ENCODE results near the gene OR1J2.

The OR1J2 gene

DNA sequence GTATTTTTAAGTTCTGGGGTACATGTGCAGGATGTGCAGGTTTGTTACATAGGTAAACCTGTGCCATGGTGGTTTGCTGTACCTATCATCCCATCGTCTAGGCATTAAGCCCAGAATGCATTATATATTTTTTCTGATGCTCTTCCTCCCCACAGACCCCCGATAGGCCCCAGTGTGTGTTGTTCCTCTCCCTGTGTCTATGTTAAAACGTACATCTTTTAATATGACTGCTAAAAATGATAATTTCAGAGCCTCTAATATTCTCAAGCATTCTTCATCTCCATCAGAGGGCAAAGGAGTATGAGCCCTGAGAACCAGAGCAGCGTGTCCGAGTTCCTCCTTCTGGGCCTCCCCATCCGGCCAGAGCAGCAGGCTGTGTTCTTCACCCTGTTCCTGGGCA lies at the start of gene OR1J2:
Gene OR1J2, plus strand, starts transcription at position 301 of the 400 bp plus-strand sequence. Its CDS starts 0 bp downstream, at position 301.
- Histone ChIP-seq H3K79me2 (ENCODE audit: insufficient read depth, low read length) (no peaks in the 10 kb centered on the region), H3K4me3 (ENCODE audit: low read depth, low read length, poor library complexity, severe bottlenecking) (no peak within 1 kb of the TSS), H3K4me1 (ENCODE audit: insufficient read depth, low read length, severe bottlenecking) (no peaks in the 10 kb centered on the region), H3K27me3 (ENCODE audit: insufficient read depth, low read length) (no peaks in the 10 kb centered on the region), H3K4me2 (ENCODE audit: low read length) (no peak within 1 kb of the TSS), H3K27ac (ENCODE audit: low read depth, low read length, poor library complexity, severe bottlenecking) (no peak within 1 kb of the TSS), H3K9me2 (ENCODE audit: low read depth, low read length) (no peaks in the 10 kb centered on the region), H3F3A (ENCODE audit: insufficient read depth, low read length) (no peaks in the 10 kb centered on the region), H3K9me3 (ENCODE audit: low read length) (no peaks in the 10 kb centered on the region), H3K36me3 (ENCODE audit: insufficient read depth, low read length) (no peaks in the 10 kb centered on the region), H2AFZ (ENCODE audit: low read length) (no peak within 1 kb of the TSS), H4K20me1 (ENCODE audit: insufficient read depth, low read length) (no peaks in the 10 kb centered on the region), H3K9ac (ENCODE audit: low read length) (no peak within 1 kb of the TSS)
- TF ChIP-seq EZH2 (IDR thresholded peaks at IDR 0.05; ENCODE audit: borderline replicate concordance, low read length) (no peak), CTCF (IDR thresholded peaks at IDR 0.05; ENCODE audit: low read length) (no peak)

GRCh38 chr9:122463828-122464632 lies 46.6 kb upstream of the OR1J2 start:
- Histone ChIP-seq H3K36me3 (ENCODE audit: insufficient read depth, low read length) (no peaks in the 10 kb centered on the region), H3K27ac (ENCODE audit: low read depth, low read length, poor library complexity, severe bottlenecking) (peak overlapping the region; percentile 4), H3F3A (ENCODE audit: insufficient read depth, low read length) (no peaks in the 10 kb centered on the region), H3K27me3 (ENCODE audit: insufficient read depth, low read length) (no peaks in the 10 kb centered on the region), H4K20me1 (ENCODE audit: insufficient read depth, low read length) (no peaks in the 10 kb centered on the region), H3K9me2 (ENCODE audit: low read depth, low read length) (no peaks in the 10 kb centered on the region), H2AFZ (ENCODE audit: low read length) (peak overlapping the region; percentile 60; the same call in 1 of the 2 replicates), H3K4me3 (ENCODE audit: low read depth, low read length, poor library complexity, severe bottlenecking) (peak overlapping the region; percentile 61), H3K79me2 (ENCODE audit: insufficient read depth, low read length) (no peaks in the 10 kb centered on the region), H3K9ac (ENCODE audit: low read length) (peak overlapping the region; percentile 24; the same call in 1 of the 2 replicates), H3K9me3 (ENCODE audit: low read length) (no peaks in the 10 kb centered on the region), H3K4me1 (ENCODE audit: insufficient read depth, low read length, severe bottlenecking) (peaks cover 10% of the 10 kb centered on the region), H3K4me2 (ENCODE audit: low read length) (peak overlapping the region; percentile 62)
- no peak for TF ChIP-seq EZH2 (IDR thresholded peaks at IDR 0.05; ENCODE audit: borderline replicate concordance, low read length)
- peak; percentile 64 for TF ChIP-seq CTCF (IDR thresholded peaks at IDR 0.05; ENCODE audit: low read length)

- H3K27me3 ChIP-seq (ENCODE audit: insufficient read depth, low read length): no peaks in the 10 kb centered on the region
- peak overlapping the region; percentile 61 for H3K4me3 ChIP-seq (ENCODE audit: low read depth, low read length, poor library complexity, severe bottlenecking)
- TF ChIP-seq CTCF (IDR thresholded peaks at IDR 0.05; ENCODE audit: low read length) (peak; percentile 86), EZH2 (IDR thresholded peaks at IDR 0.05; ENCODE audit: borderline replicate concordance, low read length) (no peak)
- H3K9ac ChIP-seq (ENCODE audit: low read length): peak overlapping the region; percentile 24
- peak overlapping the region; percentile 4 for H3K27ac ChIP-seq (ENCODE audit: low read depth, low read length, poor library complexity, severe bottlenecking)
- no peaks in the 10 kb centered on the region for H4K20me1 ChIP-seq (ENCODE audit: insufficient read depth, low read length)
- H2AFZ ChIP-seq (ENCODE audit: low read length): peak overlapping the region; percentile 60; the same call in 1 of the 2 replicates
- H3K4me2 ChIP-seq (ENCODE audit: low read length): peak overlapping the region; percentile 62
- no peaks in the 10 kb centered on the region for H3K9me2 ChIP-seq (ENCODE audit: low read depth, low read length)
- no peaks in the 10 kb centered on the region for H3K9me3 ChIP-seq (ENCODE audit: low read length)
- peaks cover 10% of the 10 kb centered on the region for H3K4me1 ChIP-seq (ENCODE audit: insufficient read depth, low read length, severe bottlenecking)
- no peaks in the 10 kb centered on the region for H3K36me3 ChIP-seq (ENCODE audit: insufficient read depth, low read length)
- no peaks in the 10 kb centered on the region for H3F3A ChIP-seq (ENCODE audit: insufficient read depth, low read length)
- no peaks in the 10 kb centered on the region for H3K79me2 ChIP-seq (ENCODE audit: insufficient read depth, low read length)
These were observed 45.7 kb upstream of the OR1J2 start for GRCh38 chr9:122464633-122465567.

All from OCI-LY1 (cell line).